Measurements from ENCODE around the gene TULP1. TPM values are rescaled to one million over a fixed set of nuclear protein-coding genes. Genes with fewer than 3 reads are reported as not detected.

Gene TULP1
- total RNA-seq, 1 experiment from 2014 or later = not detected

- Histone ChIP-seq H4K91ac (ENCODE audit: insufficient read length, low read depth, low read length) (no peak overlapping the region), H3K4me2 (ENCODE audit: insufficient read depth, insufficient read length, low read length) (no peak overlapping the region), H3K79me1 (ENCODE audit: insufficient read depth, low read depth, low read length, poor library complexity, severe bottlenecking) (no peaks in the 10 kb centered on the region), H4K20me1 (ENCODE audit: control insufficient read depth, insufficient read depth, insufficient read length) (no peaks in the 10 kb centered on the region), H3K23me2 (ENCODE audit: insufficient read length, low read depth, low read length, poor library complexity, severe bottlenecking) (peaks cover under 1% of the 10 kb centered on the region), H2AK5ac (ENCODE audit: insufficient read length, low read length) (no peak overlapping the region), H3K9ac (ENCODE audit: extremely low read depth, insufficient read length, low read length) (no peak overlapping the region), H3K23ac (ENCODE audit: insufficient read length, low read depth, low read length) (no peak overlapping the region), H4K8ac (replicated peaks; ENCODE audit: insufficient read length, low read depth, low read length) (no peak overlapping the region), H3K56ac (ENCODE audit: insufficient read length, low read depth, low read length) (no peak overlapping the region), H3K79me2 (ENCODE audit: insufficient read depth, low read length) (no peaks in the 10 kb centered on the region), H3K4me1 (ENCODE audit: insufficient read depth, low read length) (peaks cover 8% of the 10 kb centered on the region; the same call in 1 of the 2 replicates), H3K27me3 (ENCODE audit: insufficient read depth, low read length) (no peaks in the 10 kb centered on the region; the same call in 1 of the 2 replicates), H2BK20ac (ENCODE audit: low read depth, low read length, poor library complexity, severe bottlenecking) (no peak overlapping the region), H3K14ac (ENCODE audit: insufficient read depth, low read length) (no peak overlapping the region), H2BK12ac (ENCODE audit: insufficient read length, low read depth, low read length) (no peak overlapping the region), H2BK120ac (ENCODE audit: low read depth, low read length, poor library complexity, severe bottlenecking) (no peak overlapping the region), H2AFZ (ENCODE audit: low read length) (no peak overlapping the region), H3T11ph (ENCODE audit: low read length) (no peak overlapping the region), H3K18ac (ENCODE audit: insufficient read length, low read depth, low read length) (no peak overlapping the region), H3K4ac (ENCODE audit: low read depth, low read length) (no peak overlapping the region), H3K9me3 (ENCODE audit: control insufficient read depth, low read depth, low read length) (no peaks in the 10 kb centered on the region), H4K5ac (ENCODE audit: insufficient read length, low read depth, low read length) (no peak overlapping the region), H2BK15ac (ENCODE audit: low read depth, low read length) (no peak overlapping the region), H3K27ac (ENCODE audit: insufficient read length, low read depth, low read length) (no peak overlapping the region), H2BK5ac (ENCODE audit: insufficient read length, low read length) (no peak overlapping the region)
- no peak for DNase-seq
- Mint-ChIP-seq H3K27me3 (ENCODE audit: low read depth) (peaks cover 24% of the 10 kb centered on the region), H3K27ac (no peak overlapping the region), H3K4me3 (no peak overlapping the region), H3K9me3 (no peaks in the 10 kb centered on the region), H3K4me1 (peaks cover 32 to 55% of the 10 kb centered on the region in 2 experiments), H3K36me3 (ENCODE audit: insufficient read depth in 1 of 3, low read depth in 3 of 3) (no peaks in the 10 kb centered on the region)
- no peak for TF ChIP-seq CTCF (conservative IDR thresholded peaks at IDR 0.05)
- WGBS (ENCODE audit: extremely low coverage, insufficient read length, low lambda C conversion rate) = no CpG with 5 or more reads among the region's 3 CpGs
These were observed 6.2 kb downstream of the TULP1 start for GRCh38 chr6:35506536-35506935.
